OCI-LY7 (cell line): ENCODE data around the gene NRG2. TPM values are rescaled to one million over a fixed set of nuclear protein-coding genes. Genes with fewer than 3 reads are reported as not detected.

Experiments
- BruUV-seq: library from RNA; stranded (reverse); fragments of 400-500 nt; replicated peaks from 2 replicates; lab custom pipeline; 2021; lab: Mats Ljungman, UMichigan
- CTCF ChIA-PET: fragments of 300-600 bp; sonication (Branson Sonifier 250); formaldehyde crosslinking; loops from one replicate; lab custom pipeline; 2022; ENCODE audit warnings: antibody characterized with exemption; ENCODE audit not compliant: unreplicated experiment; lab: Charles Lee
- POLR2A ChIA-PET: fragments of 300-600 bp; sonication (Branson Sonifier 250); formaldehyde crosslinking; loops from one replicate; lab custom pipeline; 2022; ENCODE audit warnings: antibody characterized with exemption; lab: Charles Lee
- DNase-seq: peaks from one replicate; pipeline ENCODE4 v3.0.0-alpha.2; 2015; ENCODE audit warnings: low spot score
- H2AFZ ChIP-seq: fragments of 200-600 bp; sonication (generic), shearing (Covaris generic); 2 replicates; pipeline ENCODE4 v1.6.1; 2014; ENCODE audit warnings: mild to moderate bottlenecking, antibody characterized with exemption, low read length, moderate library complexity
- H3K27ac ChIP-seq: fragments of 200-600 bp; sonication (generic); 2 replicates; pipeline ENCODE4 v1.5.1; 2014; ENCODE audit warnings: mixed run types, low read depth, mild to moderate bottlenecking, moderate library complexity, low read length, inconsistent platforms; ENCODE audit not compliant: poor library complexity, severe bottlenecking
- H3K36me3 ChIP-seq: fragments of 200-600 bp; sonication (generic); 2 replicates; pipeline ENCODE4 v1.6.1; 2014; ENCODE audit warnings: mild to moderate bottlenecking, antibody characterized with exemption, low read length, moderate library complexity, mixed read lengths; ENCODE audit not compliant: insufficient read depth
- H3K4me1 ChIP-seq: fragments of 200-600 bp; sonication (generic); 2 replicates; pipeline ENCODE4 v1.5.1; 2014; ENCODE audit warnings: mild to moderate bottlenecking, low read length; ENCODE audit not compliant: insufficient read depth, poor library complexity, severe bottlenecking
- H3K4me2 ChIP-seq: fragments of 200-600 bp; sonication (generic); 2 replicates; pipeline ENCODE4 v1.6.1; 2014; ENCODE audit warnings: mild to moderate bottlenecking, low read length
- H3K4me3 ChIP-seq: fragments of 200-600 bp; sonication (generic); 2 replicates; pipeline ENCODE4 v1.5.1; 2014; ENCODE audit warnings: mild to moderate bottlenecking, low read depth, low read length; ENCODE audit not compliant: poor library complexity, severe bottlenecking
- H3K79me2 ChIP-seq: fragments of 200-600 bp; sonication (generic); 2 replicates; pipeline ENCODE4 v1.6.1; 2016; ENCODE audit warnings: low read depth, mild to moderate bottlenecking, low read length, moderate library complexity, mixed read lengths; ENCODE audit not compliant: insufficient read depth
- H3K9me2 ChIP-seq: fragments of 200-600 bp; sonication (generic); 2 replicates; pipeline ENCODE4 v1.6.1; 2016; ENCODE audit warnings: mild to moderate bottlenecking, low read length, mixed read lengths; ENCODE audit not compliant: insufficient read depth
- H3K9me3 ChIP-seq: fragments of 200-600 bp; sonication (generic); 2 replicates; pipeline ENCODE4 v1.6.1; 2014; ENCODE audit warnings: mild to moderate bottlenecking, mixed run types, low read length, mixed read lengths
- H4K20me1 ChIP-seq: fragments of 200-600 bp; sonication (generic); 2 replicates; pipeline ENCODE4 v1.6.1; 2014; ENCODE audit warnings: mild to moderate bottlenecking, antibody characterized with exemption, low read length, moderate library complexity, mixed read lengths; ENCODE audit not compliant: insufficient read depth
- CTCF ChIP-seq: fragments of 200-600 bp; sonication (generic); conservative IDR thresholded peaks from 2 replicates; pipeline ENCODE4 v1.5.1; 2014; ENCODE audit warnings: mild to moderate bottlenecking, antibody characterized with exemption, low read length, moderate library complexity, mixed read lengths
- EZH2phosphoT487 ChIP-seq: fragments of 200-600 bp; sonication (generic); IDR thresholded peaks from 2 replicates; pipeline ENCODE4 v1.6.1; 2018; ENCODE audit warnings: low read depth, borderline replicate concordance, mild to moderate bottlenecking, mixed run types, antibody characterized with exemption, low read length, moderate library complexity, mixed read lengths
- intact Hi-C: fragments of 100-400 bp; cut with micrococcal nuclease; formaldehyde crosslinking; loops from one replicate; pipeline ENCODE4 v1.10.0; 2022; ENCODE audit not compliant: unreplicated experiment
- total RNA-seq, 2 experiments: library from RNA; depleted of rRNA in 1 of 2; stranded (reverse); fragments of >200 nt in 1 of 2; shearing (Covaris generic) in 1 of 2; gene quantifications; 2 replicates each; pipeline ENCODE4 v1.2.3, GENCODE V29; 2014 to 2022

Gene NRG2
- total RNA-seq, 2 experiments from 2014 or later: 1.7 TPM; not detected in 1

DNA sequence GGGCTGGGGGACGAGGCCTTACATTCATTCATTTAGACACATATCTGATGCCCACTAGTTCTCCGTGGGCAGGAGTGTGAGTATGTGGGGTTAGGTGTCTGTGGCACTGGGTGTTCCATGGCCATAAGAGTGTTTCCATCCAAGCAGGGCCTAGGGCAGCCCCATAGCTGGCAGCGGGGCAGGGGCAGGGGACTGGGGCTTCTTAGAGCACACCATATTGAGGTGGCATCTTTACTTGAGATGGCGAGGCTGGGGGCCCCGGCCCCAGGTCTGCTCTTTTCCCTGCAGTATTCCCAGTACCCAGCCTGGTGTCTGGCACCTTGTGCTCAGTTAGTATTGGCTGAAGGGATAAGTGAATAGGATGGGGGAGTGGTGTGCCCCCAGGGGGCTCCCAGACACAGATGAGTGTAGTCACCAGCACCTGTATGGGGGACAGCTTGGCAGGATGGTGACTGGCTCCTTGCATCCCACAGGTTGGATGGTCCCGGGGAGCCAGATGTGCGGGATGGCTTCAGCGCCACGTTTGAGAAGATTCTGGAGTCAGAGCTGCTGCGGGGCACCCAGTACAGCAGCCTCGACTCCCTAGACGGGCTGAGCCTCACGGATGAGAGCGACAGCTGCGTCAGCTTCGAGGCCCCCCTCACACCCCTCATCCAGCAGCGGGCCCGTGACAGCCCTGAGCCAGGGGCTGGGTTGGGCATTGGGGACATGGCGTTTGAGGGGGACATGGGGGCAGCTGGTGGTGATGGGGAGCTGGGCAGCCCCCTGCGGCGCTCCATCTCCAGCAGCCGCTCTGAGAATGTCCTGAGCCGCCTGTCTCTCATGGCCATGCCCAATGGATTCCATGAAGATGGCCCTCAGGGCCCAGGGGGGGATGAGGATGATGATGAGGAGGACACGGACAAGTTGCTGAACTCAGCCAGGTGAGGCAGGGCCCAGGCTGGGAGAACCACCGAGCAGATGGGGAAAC is 230.0 kb downstream of the NRG2 start:
- Histone ChIP-seq H3K4me1 (no peaks in the 10 kb centered on the region), H3K79me2 (no peaks in the 10 kb centered on the region), H4K20me1 (no peaks in the 10 kb centered on the region), H2AFZ (no peak overlapping the region), H3K9me3 (no peaks in the 10 kb centered on the region), H3K9me2 (no peaks in the 10 kb centered on the region), H3K4me3 (no peak overlapping the region), H3K27ac (no peak overlapping the region), H3K4me2 (no peak overlapping the region), H3K36me3 (no peaks in the 10 kb centered on the region)
- ChIA-PET CTCF (no interaction called here), POLR2A (interaction anchor here (0.6 kb wide), 1 partner anchor 305 kb away, joined by 3 read pairs; no protein-coding TSS in a partner anchor)
- DNase-seq: no peak
- BruUV-seq: no TSS peak
- intact Hi-C loops: no loop called here
- TF ChIP-seq EZH2phosphoT487 (no peak), CTCF (no peak)

- Histone ChIP-seq H3K4me3 (no peak overlapping the region), H3K4me1 (no peaks in the 10 kb centered on the region), H2AFZ (no peak overlapping the region), H3K9me2 (no peaks in the 10 kb centered on the region), H4K20me1 (no peaks in the 10 kb centered on the region), H3K4me2 (no peak overlapping the region), H3K36me3 (no peaks in the 10 kb centered on the region), H3K9me3 (no peaks in the 10 kb centered on the region), H3K79me2 (no peaks in the 10 kb centered on the region), H3K27ac (no peak overlapping the region)
- TF ChIP-seq CTCF (no peak), EZH2phosphoT487 (no peak)
- CTCF ChIA-PET: no interaction called here
- no TSS peak for BruUV-seq
- POLR2A ChIA-PET: no interaction called here
- no peak for DNase-seq
- intact Hi-C loops: no loop called here
Measured at GRCh38 chr5:139812323-139812722, 230.8 kb downstream of the NRG2 start.

- POLR2A ChIA-PET: no interaction called here
- CTCF ChIA-PET: no interaction called here
Measured at GRCh38 chr5:139811274-139811607, 231.9 kb downstream of the NRG2 start.

More at GRCh38 chr5:139811274-139811607, 231.9 kb downstream of the NRG2 start:
- Histone ChIP-seq H3K4me3 (no peak overlapping the region), H3K9me3 (no peaks in the 10 kb centered on the region), H3K9me2 (no peaks in the 10 kb centered on the region), H2AFZ (no peak overlapping the region), H3K4me2 (no peak overlapping the region), H3K79me2 (no peaks in the 10 kb centered on the region), H4K20me1 (no peaks in the 10 kb centered on the region), H3K27ac (no peak overlapping the region), H3K36me3 (no peaks in the 10 kb centered on the region), H3K4me1 (no peaks in the 10 kb centered on the region)
- TF ChIP-seq EZH2phosphoT487: no peak
- no peak for TF ChIP-seq CTCF
- no TSS peak for BruUV-seq
- intact Hi-C loops: no loop called here
- no peak for DNase-seq
